Suppressor macrophage (primary cell): ENCODE data around the gene HIKESHI.

Source experiments
- DNase-seq, 4 experiments: peaks; one replicate each; pipeline ENCODE4 v3.0.0-alpha.2; 2020 to 2022
- total RNA-seq, 17 experiments: gene quantifications; one replicate each; lab custom pipeline; 2026; ENCODE audit warnings: mixed read lengths in 6 of 17, inconsistent platforms in 3 of 17; lab: John Stamatoyannopoulos, UW

The HIKESHI gene
- total RNA-seq: 8.9 to 27.8 (median 16.9) reads per million in 17 experiments

GRCh38 chr11:86302092-86302793 is at the start of gene HIKESHI:
Gene HIKESHI (plus strand): TSS chr11:86302240. CDS start chr11:86302449, 209 bp downstream.
- peak; percentile 96 to 98 (median 98) for DNase-seq

- DNase-seq: no peak
Observed at GRCh38 chr11:86255896-86256295, 46.1 kb upstream of the HIKESHI start.

GRCh38 chr11:86256608-86257007 is 45.4 kb upstream of the HIKESHI start:
- no peak for DNase-seq

- DNase-seq: no peak
Observed at GRCh38 chr11:86257446-86257845, 44.6 kb upstream of the HIKESHI start.

GRCh38 chr11:86259730-86260129 is 42.3 kb upstream of the HIKESHI start:
- DNase-seq: no peak

GRCh38 chr11:86261328-86261727 is 40.7 kb upstream of the HIKESHI start:
- no peak for DNase-seq

GRCh38 chr11:86262387-86262786 is 39.7 kb upstream of the HIKESHI start:
- DNase-seq: no peak

GRCh38 chr11:86264649-86265048 is 37.4 kb upstream of the HIKESHI start:
- DNase-seq: no peak

GRCh38 chr11:86265194-86265593 is 36.8 kb upstream of the HIKESHI start:
- no peak for DNase-seq

GRCh38 chr11:86269645-86270044 is 32.4 kb upstream of the HIKESHI start:
- DNase-seq: no peak

GRCh38 chr11:86274503-86274902 is 27.5 kb upstream of the HIKESHI start:
- peak in 2 of 4 experiments; percentile 18 to 20 for DNase-seq

GRCh38 chr11:86274999-86275398 is 27.0 kb upstream of the HIKESHI start:
- no peak for DNase-seq

GRCh38 chr11:86275493-86276370 is 26.3 kb upstream of the HIKESHI start:
- DNase-seq: no peak

- no peak for DNase-seq
Observed at GRCh38 chr11:86277741-86278140, 24.3 kb upstream of the HIKESHI start.

GRCh38 chr11:86278226-86278625 is 23.8 kb upstream of the HIKESHI start:
- no peak for DNase-seq

- peak in 1 of 4 experiments; percentile 24 for DNase-seq
Observed at GRCh38 chr11:86279747-86280146, 22.3 kb upstream of the HIKESHI start.

GRCh38 chr11:86287468-86287796 is 14.6 kb upstream of the HIKESHI start:
- DNase-seq: no peak

GRCh38 chr11:86288776-86289507 is 13.1 kb upstream of the HIKESHI start:
- peak in 2 of 4 experiments; percentile 7 to 19 for DNase-seq

GRCh38 chr11:86289508-86290280 is 12.3 kb upstream of the HIKESHI start:
- DNase-seq: peak in 3 of 4 experiments; percentile 9 to 28 (median 24)

GRCh38 chr11:86291466-86292262 is 10.4 kb upstream of the HIKESHI start:
- DNase-seq: peak; percentile 47 to 74 (median 60)

- no peak for DNase-seq
Observed at GRCh38 chr11:86292912-86293616, 9.0 kb upstream of the HIKESHI start.
